HG03095 (cell line): ENCODE data around the gene ALDH3A1.
A peak's percentile ranks its signal among the peaks of the same experiment; 100 is the strongest.
"Not testable (repeated sequence)": the region's sequence is repeated elsewhere in the genome, so short reads cannot be mapped to it uniquely, and the experiment has no call there.

ENCODE experiments used
- ATAC-seq: cut with Tn5 transposase; IDR thresholded peaks from one replicate; pipeline ENCODE4 v1.9.1; 2021; ENCODE audit warnings: moderate library complexity; ENCODE audit not compliant: unreplicated experiment

Gene ALDH3A1

DNA sequence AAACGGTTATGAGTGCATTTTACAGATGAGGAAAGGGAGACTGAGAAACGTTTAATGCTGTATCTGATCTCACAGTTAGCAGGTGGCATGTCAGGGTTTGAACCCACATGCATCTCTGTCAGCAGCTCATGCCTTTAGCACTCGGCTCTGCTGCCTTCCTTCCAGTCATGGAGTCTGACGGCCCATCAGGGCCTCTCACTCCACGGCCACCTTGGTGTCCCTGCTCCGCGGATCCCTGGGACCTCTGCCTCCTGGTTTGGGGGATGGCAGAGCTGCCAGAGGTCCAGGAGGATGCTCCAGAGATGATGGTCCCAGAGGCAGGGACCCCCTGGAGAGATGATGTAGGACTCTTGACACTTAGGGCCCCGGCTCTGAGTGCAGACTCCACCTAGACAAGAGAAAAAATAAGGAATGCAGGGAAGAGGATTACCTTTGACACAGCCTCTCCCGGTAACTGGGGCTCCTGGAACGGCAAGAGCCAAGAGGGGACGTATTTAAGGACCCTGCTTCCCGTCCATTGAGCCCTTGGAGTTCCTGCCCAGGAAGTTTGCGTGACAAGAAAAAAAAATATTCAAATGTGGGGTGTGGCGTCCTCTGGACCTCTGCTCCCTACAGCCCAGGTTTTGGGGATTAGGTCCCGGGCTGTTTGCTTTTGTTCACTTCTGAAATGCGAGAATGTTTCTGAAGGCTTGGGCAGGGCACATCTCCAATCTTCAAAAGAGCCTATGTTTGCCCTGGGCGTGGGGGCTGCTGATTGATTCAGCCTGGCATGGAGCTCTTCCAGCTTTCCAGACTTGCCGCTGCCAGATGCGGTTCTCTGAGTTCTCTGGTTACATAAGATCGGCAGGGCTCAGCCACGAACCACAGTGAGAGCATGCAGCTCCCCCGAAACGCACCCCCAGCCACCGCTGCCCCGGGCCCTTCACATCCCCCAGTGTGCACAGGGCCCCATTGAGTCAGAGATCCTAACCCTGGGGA is at the start of gene ALDH3A1:
TSS of gene ALDH3A1 (minus strand) at position 470 of the 978 bp plus-strand sequence. CDS start 3,169 bp downstream, outside the sequence.
- no peak for ATAC-seq

DNA sequence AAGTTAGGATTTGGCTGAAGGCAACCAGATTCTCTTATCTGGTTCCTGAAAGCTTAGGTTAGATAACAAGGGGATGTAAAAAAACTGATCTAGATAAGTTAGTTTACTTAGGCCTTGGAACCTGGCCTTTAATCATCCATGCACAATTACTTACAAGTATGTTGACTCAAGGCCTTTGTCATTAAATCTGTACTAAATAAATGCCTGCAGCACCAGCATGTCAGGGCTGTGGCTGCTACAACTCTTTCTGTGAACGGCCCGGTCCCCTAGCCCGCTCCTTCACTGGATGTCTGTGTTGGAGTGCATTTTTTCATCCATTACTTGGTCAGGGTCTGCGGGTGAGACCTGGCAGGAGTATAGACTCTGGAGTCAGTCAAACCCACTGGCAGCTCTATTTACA is 48.4 kb upstream of the ALDH3A1 start:
- ATAC-seq: no peak

DNA sequence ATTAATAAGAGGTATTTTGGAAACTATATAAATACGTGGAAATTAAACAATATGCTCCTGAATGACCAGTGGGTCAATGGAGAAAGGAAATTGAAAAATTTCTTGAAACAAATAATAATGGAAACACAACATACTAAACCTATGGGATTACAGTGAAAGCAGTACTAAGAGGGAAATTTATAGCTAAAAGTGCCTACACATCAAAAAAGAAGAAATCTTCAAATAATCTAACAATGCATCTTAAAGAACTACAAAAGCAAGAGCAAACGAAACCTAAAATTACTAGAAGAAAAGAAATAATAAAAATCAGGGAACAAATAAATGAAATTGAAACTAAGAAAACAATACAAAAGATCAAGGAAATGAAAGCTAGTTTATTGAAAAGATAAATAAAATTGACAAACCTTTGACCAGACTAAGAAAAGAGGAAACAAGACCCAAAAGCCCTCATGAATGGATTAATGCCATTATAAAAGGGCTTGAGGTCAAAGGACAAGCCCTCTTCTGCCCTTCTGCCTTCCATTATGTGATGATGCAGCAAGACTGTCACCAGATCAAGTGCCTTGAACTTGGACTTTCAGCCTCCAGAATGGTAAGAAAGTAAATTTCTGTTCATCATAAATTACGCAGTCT is 43.9 kb upstream of the ALDH3A1 start:
- ATAC-seq: no peak

DNA sequence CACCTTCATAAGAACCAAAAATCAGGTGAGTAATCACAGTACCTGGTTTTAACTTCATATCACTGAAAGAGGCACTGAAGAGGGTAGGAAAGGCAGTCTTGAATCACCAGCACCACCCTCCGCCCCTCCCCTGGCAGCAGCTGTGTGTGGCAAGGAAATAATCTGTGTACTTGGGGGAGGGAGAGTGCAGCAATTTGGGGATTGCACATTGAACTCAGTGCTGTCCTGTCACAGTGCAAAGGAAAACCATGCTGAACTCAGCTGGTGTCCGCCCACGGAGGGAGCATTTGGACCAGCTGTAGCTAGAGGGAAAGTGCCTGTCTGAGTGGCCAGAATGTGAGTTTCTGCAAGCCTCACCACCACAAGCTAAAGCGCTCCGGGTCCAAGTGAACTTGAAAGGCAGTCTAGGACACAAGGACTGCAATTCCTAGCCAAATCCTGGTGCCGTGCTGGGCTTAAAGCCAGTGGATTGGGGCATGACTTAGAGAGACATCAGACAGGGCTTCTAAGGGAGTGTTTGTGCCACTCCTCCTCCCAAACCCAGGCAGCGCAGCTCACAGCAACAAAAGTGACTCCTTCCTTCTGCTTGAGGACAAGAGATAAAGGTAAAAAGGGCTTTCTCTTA is 39.7 kb upstream of the ALDH3A1 start:
- ATAC-seq: no peak

DNA sequence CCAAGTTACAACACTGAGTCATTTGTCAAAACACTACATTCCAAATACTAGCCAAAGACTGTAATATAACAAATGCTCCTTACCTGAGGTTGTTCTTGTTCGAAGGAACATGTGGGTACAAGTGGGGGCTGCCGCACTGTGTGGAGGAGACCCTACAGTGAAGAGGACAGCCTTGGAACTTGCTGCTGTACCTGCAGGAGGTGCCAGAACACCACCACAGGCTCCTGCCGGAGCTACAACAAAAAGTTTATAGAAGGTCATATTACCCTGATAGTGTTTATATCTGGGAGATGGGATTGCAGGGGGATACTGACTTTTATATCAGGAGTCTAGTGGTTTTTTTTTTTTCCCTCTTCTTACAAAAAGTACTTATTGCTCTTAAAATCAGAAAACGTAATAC is 37.8 kb upstream of the ALDH3A1 start:
- no peak for ATAC-seq

DNA sequence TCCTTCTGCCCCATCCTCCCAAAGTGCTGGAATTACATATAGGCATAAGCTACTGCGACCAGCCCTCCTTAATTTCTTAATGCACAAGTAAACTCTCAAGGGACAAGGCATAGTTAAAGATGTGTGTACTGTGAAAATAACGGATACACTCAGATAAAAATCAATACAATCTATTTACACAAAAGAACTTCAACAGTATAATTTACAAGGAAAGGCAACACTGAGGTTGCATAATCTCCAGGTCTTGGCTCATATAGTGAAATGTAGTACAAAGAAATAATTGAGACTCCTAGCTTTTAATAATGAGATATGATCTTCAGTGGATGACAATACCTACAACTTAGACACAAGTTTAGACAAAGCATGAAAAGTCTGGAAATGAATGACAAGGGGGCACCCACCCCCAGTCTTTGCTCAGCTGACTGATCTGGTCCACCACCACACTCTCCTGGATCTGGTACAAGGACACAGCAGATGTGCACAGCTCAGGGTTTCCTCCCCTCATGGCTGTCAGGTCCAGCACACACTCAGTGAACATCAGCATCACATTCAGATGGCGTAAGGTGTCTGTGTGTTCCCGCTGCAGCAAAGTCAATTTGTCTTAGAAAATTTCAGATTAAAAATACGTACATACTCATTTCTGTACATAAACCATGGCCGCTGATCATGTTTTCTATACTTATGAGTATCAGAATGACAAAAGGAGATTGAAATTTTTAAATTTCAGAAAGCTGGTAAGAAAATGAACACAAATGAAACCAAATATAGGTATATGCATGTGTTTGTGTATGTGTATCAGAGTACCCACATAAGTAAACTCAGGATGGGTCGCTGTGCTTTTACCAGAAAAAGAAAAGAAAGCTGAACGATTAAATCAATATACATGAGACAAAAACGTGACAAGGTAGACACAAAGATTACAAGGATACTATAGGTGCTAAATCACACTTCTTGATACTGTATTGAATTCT is 33.7 kb upstream of the ALDH3A1 start:
- no peak for ATAC-seq

DNA sequence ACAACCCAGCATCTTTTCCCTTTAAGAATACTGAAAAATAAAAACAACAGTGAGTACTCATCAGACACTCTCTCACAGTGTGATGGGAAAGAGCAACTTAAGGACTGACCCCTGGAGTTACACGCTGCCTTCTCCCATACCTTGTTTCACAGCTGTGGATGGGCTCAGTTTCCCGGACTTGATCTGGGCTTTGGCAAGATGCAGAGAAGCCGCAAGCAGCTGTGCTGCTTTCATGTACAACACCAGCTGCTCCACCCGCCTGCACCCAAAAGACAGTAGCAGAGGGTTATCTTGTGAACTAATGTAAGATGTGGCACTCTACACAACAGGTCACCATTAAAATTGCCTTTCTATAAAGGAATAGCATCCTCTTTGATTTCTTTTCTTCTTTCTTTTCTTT is 32.7 kb upstream of the ALDH3A1 start:
- no peak for ATAC-seq

DNA sequence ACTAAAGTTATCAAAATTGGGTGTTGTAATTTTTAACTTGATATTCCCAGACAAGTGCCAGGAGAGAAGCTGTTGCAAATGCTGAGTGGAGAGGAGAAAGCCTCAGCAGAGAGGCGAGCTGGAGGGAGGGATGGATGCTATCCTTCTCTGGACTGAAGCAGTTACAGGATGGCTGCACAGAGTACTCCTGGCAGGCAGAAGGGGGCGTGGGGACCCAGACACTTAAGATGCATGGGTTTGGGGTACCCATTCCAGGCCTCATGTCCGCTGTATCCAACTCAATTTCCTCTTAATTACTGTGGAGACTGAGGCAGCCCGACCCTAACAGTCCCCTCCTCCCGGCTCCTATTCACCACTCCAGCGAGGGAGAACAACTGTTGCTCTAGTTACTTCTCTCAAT is 25.4 kb upstream of the ALDH3A1 start:
- no peak for ATAC-seq

DNA sequence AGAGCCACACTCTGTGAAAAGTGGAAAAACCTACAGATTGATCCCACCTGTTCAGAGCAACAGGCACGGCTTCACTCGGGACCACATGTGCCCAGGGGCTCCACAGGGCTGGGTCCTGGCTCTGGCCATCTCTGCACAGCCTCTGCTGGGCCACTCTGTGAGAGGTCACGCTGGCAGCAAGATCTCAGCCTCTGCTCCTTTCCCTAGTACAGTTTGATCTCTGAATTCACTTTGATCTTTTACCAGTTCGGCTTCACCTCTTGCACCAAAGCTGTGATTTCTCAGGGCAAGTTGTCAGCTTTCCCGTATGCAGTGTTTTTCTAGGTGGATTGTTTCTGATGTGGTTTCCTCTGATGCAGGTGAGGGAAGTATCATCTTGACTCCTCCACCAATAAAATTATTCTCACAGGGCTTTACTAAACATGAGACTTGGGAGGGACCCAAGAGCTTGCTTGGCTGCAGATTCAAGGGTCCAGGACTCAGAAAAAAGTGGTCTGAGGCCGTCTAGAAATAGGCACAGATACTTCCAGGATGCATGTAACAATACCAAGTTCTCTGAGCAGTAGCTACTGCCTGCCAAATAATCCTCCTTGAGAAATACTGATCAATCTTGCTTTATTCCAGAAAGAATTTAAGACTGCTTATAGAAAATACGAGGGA is 24.0 kb upstream of the ALDH3A1 start:
- ATAC-seq: no peak

DNA sequence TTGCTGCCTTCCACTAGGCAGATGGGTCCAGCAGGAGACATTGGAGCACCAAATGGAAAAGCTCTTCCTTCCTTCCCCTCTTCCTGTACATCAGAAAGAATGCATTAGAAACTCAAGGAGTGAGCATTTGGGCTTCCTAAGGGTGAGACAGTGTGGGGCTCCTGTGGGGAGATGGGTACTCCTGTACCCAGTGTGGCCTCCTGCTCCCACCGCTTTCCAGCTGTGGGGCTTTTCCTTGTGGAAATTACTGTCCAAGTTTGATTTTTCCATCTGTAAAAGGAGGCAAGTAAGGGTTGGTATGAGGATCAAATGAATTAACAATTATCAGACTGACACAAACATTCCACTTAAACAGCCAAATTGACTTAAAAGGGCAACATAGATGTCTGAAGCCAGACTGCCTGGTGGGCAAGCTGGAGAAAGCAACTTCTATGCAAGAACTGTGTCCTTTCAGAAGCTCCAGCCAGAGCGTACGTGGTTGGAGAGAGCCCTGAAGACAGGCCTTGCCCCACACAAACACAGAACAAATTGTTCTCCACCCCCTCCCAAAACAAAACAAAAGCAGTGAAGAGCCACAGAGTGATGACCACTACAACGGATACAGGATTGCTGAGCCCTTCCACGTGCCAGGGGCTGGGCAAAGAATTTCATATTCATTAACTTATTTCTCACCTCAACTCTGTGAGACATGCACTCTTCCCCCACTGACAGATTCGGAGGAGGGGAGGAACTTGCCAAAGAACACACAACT is 23.1 kb upstream of the ALDH3A1 start:
- no peak for ATAC-seq

DNA sequence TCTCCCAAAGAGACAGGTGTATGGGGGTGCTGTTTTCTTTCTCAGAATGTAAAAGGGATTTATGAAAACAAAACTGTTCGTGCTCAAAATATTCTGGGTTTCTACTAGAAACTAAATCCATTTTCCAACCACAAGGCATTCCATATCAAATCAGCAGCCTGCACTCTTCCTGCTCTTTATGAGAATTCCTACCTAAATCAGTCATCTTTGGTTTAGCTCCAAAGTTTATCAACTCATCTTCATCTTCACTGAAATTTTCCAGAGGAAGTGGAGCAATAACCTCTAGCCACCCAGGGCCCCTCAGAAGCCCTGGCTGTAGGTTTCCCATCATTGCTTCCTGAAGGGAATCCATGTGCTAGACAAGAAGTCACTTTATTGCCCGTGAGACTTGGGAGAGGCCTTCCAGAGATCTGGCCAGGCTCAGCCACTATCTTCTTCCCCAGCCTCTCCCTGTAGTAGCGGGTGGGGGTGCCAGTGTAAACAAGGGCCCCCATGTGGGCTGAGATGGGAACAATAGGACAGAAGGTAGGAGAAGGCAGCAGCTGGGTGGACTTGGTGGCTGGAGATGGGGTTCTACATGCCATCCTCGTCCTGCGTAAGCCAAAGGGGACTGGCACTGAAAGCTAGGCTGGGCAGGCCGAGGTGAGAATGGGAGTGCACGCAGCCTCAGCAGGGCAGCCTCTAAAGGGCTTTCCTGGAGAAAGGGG is 22.0 kb upstream of the ALDH3A1 start:
- ATAC-seq: no peak

DNA sequence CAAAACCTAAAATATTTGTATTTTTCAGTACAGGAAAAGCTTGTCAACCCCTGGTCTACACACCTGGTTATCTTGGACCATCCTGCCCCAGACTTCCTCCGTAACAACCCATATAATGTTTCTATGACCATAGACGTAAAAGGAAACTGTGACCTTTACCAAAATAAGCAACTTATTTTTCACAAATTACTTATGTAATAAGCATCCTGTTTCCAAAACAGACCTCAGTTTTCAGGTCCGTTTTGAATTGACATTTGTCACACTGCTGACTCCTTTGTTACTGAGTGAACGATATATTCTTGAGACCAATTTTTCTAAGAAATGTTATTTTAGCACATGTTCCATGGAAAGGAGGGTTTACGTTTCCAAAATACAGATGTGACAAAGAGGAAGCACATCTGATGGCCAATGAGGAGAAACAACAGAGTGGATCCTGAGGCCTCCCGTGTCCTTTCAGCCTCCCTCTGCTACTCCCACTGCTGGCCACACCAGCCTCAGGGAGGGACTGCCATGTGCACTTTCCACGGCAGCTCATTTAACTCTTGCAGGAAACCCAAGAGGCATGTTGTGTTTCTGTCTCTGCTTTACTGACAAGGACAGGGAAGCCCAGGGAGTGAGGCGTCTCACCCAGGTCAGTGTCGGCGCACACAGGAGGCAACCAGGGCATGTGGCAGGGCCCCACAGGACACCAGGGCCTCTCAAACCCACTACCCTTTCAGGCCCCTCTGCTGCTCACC is 20.1 kb upstream of the ALDH3A1 start:
- ATAC-seq: no peak

DNA sequence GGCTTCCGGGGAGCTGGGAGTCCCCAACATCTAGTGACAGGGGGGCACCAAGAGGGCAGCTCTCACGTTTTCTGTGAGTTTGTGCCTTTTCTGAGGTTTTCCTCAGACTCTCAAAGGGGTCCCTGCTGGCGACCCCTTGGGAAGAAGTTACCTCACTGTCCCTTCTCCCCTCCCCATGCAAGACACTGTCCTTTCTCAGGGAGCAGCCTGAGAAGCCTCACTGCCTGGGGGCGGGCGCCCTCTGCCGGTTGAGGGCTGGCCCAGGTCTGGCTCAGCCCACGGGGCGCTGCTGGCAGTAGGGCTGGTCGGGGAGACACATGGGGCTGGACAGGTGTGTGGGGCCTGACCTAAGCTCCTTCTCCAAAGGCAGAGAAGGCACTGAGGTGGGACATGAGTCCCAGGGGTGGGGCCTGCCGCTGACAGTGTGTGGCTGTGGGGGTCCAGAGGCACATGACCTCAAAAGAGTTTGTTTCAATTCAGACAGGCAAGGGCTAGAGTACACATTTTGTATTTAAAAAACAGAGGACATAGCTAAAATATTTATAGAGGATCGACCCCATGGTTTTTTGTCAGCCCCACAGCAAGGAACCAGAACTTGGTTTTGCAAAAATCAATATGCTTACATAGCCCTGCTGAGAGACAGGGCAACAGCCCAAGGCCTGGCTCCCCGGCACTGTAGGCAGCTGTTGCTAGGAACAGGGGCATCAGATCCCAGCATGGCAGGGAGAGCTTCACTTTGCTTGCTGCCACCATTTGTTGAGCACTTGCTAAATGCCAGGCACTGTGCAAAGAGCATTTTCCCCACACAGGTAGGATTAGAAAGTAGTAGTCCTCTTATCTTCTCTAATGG is 18.5 kb upstream of the ALDH3A1 start:
- ATAC-seq: peak; percentile 54

DNA sequence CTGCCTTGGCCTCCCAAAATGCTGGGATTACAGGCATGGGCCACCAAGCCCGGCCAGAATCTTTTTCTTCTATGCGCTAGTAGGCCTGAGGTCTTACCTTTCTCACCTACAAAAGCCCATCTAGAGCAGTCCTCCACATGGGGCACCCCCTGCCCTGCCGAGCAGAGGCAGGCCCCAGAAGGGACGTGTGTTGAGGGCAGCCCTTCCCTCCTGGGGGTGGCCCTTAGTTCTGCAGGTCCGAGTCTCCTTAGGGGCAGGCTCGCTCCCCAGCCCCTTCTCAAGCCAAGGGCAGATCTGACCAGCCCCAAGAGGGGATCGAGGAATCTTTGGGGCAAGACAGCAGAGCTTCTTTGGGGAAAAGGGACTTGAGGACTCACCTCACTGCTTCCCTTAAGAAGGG is 17.9 kb upstream of the ALDH3A1 start:
- ATAC-seq: no peak

DNA sequence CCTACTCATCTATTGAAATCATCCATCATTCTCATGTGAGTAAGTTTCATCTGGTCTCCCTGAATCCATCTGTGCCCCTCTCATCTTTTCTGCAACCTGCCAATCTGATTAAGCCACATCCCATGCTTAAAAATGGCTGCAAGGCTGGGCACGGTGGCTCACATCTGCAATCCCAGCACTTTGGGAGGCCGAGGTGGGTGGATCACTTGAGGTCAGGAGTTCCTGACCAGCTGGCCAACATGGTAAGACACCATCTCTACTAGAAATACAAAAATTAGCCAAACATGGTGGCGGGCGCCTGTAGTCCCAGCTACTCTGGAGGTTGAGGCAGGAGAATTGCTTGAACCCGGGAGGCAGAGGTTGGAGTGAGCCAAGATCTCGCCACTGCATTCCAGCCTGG is 15.9 kb upstream of the ALDH3A1 start:
- ATAC-seq: not testable (repeated sequence)

DNA sequence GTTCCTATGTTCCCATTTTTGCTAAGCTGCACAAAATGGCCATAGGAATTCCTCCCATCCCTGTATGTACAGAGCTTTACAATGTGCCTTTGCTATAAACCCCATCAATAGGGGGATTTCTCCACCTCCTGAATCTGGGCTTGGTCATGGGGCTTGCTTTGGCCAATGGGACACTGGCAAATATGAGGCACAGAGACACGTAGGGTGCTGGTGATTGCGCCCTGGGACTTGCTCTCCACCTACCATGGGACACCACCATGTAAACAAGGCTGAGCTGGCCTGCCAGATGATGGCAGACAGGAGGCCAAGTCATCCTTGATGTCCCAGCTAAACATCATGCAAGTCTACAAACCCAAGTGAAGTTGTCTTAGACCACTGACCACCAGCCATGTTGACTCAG is 15.3 kb upstream of the ALDH3A1 start:
- ATAC-seq: no peak

DNA sequence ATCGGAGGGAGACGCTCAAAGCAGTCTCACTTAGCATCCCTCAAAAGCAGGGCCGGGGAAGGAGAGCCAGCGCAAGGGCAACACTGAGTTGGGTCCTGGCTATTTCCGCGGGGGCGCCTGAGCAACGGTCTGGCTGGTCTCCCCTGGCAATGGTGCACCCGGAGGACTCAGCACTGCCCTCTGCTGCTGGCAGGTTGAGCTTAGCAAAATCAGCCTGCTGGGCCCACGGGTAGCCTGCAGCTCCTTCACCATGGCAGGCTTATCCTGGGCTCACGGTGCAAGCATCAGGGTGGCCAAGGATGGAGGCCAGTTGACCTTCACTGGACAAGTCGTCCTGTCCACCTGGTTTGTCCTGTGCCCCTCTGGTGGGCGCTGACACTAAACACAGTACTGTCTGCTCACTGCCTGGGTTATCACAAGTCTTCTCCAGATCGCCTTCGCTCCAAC is 14.4 kb upstream of the ALDH3A1 start:
- ATAC-seq: no peak
